ENCODE data around the gene DPF3. TPM values are rescaled to one million over a fixed set of nuclear protein-coding genes. Genes with fewer than 3 reads are reported as not detected.

The DPF3 gene
- total and polyA plus RNA-seq, 2 of the 13 experiments (the other 11 are each of a cell fraction or from before 2014, with no cell fraction given): 0.09 to 0.60 TPM

DNA sequence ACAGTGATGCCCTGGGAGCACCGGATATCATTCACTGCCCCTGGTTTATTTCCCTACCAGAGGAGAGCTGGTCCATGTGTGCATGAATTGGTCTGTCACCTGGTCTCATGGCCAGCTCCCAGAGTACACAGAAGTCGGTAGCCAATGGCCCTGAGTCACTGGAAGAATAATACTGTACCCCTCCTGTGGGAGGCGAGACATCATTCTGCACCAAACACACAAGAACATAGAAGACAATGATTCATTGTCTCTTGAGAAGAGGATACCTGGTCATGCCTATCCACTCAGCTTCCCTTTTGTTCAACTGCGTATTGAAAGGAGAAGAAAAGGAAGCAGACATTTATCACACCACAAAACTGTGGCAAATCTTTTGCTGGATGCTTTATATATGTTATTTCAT lies 216.2 kb downstream of the DPF3 start:
- peaks cover 0 to 22% of the 10 kb centered on the region in 2 experiments; a peak in 3 of 5 replicates for H3K27me3 ChIP-seq (ENCODE audit: control insufficient read depth in 1 of 2, insufficient read depth in 2 of 2, low read length in 2 of 2)
- POLR2A ChIA-PET: no interaction called here
- DNase-seq (ENCODE audit: low spot score) (no peak), FAIRE-seq (no peak), ATAC-seq (no peak)
- CTCF ChIA-PET (ENCODE audit: low intra/inter-chr PET ratio, low total read pairs): no interaction called here
- no peak overlapping the region for H3K4me2 ChIP-seq (ENCODE audit: low read depth, low read length)
- no peaks in the 10 kb centered on the region for H3K79me2 ChIP-seq (ENCODE audit: insufficient read depth, low read length)
- H4K20me1 ChIP-seq (ENCODE audit: insufficient read depth, low read length): no peaks in the 10 kb centered on the region
- 7% methylated on average over 4 of the region's 4 CpGs for WGBS (ENCODE audit: low lambda C conversion rate)
- TF ChIP-seq ZNF672 (CRISPR knock-in tag; IDR thresholded peaks at IDR 0.05) (no peak), CHD2 (IDR thresholded peaks at IDR 0.05; ENCODE audit: low read depth, low read length) (no peak), PHB2 (IDR thresholded peaks at IDR 0.05; ENCODE audit: partially characterized antibody) (no peak), ZSCAN20 (CRISPR knock-in tag; IDR thresholded peaks at IDR 0.05; ENCODE audit: borderline replicate concordance) (no peak)
- no peak overlapping the region for H2AFZ ChIP-seq (ENCODE audit: low read length)
- in situ Hi-C loops (cut with HindIII; ENCODE audit: extremely low pct_ligation_motif_present, low pct_unique_long_range_greater_than_20kb) (no loop called here), intact Hi-C loops (cut with micrococcal nuclease; ENCODE audit: unreplicated experiment) (no loop called here)
- no peaks in the 10 kb centered on the region for H3K36me3 ChIP-seq (replicated peaks in 1 of 2; ENCODE audit: control insufficient read depth in 1 of 2, insufficient read depth in 2 of 2, low read length in 2 of 2)
- H3K4me3 ChIP-seq (replicated peaks in 1 of 3; ENCODE audit: insufficient read depth in 1 of 3, low read depth in 2 of 3, low read length in 3 of 3): no peak overlapping the region
- no peak overlapping the region for H3K27ac ChIP-seq (ENCODE audit: extremely low read length, insufficient read depth, low read length)
- no peaks in the 10 kb centered on the region for H3K4me1 ChIP-seq (ENCODE audit: insufficient read depth, low read length)
- H3K9me3 ChIP-seq (ENCODE audit: low read length): no peaks in the 10 kb centered on the region
- BruUV-seq (replicated peaks): no TSS peak
- no peak overlapping the region for H3K9ac ChIP-seq (ENCODE audit: insufficient read depth, low read depth, low read length)

DNA sequence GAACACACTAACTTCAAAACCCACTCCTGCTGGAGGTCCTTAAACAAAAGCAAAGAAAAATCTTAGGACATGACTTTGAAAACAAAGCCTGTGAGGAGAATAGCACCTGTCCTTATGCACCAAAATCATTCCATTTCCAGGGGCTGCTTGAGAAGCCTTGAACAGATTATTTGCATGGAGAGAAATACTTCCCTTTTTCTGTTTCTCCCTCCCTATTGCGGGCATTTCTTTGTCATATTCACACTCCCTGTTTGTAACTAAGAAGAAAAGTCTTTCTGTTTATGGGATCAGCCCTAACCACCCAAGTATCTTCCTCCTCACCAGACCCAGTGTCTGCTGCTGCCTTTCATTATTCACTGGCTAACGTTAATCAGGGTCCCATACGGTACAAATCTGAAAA lies 218.8 kb downstream of the DPF3 start:
- CTCF ChIA-PET (ENCODE audit: low intra/inter-chr PET ratio, low total read pairs): no interaction called here
- DNase-seq (ENCODE audit: low spot score): no peak
- H3K27ac ChIP-seq (ENCODE audit: extremely low read length, insufficient read depth, low read length): no peak overlapping the region
- no peak overlapping the region for H3K9ac ChIP-seq (ENCODE audit: insufficient read depth, low read depth, low read length)
- in situ Hi-C loops (cut with HindIII; ENCODE audit: extremely low pct_ligation_motif_present, low pct_unique_long_range_greater_than_20kb) (no loop called here), intact Hi-C loops (cut with micrococcal nuclease; ENCODE audit: unreplicated experiment) (no loop called here)
- no peaks in the 10 kb centered on the region for H3K79me2 ChIP-seq (ENCODE audit: insufficient read depth, low read length)
- no peak overlapping the region for H3K4me3 ChIP-seq (replicated peaks in 1 of 3; ENCODE audit: insufficient read depth in 1 of 3, low read depth in 2 of 3, low read length in 3 of 3)
- H3K9me3 ChIP-seq (ENCODE audit: low read length): no peaks in the 10 kb centered on the region
- 3% methylated on average over 3 of the region's 3 CpGs for WGBS (ENCODE audit: low lambda C conversion rate)
- POLR2A ChIA-PET: no interaction called here
- no peaks in the 10 kb centered on the region for H3K36me3 ChIP-seq (replicated peaks in 1 of 2; ENCODE audit: control insufficient read depth in 1 of 2, insufficient read depth in 2 of 2, low read length in 2 of 2)
- no peak for ATAC-seq
- no peaks in the 10 kb centered on the region for H3K4me1 ChIP-seq (ENCODE audit: insufficient read depth, low read length)
- peaks cover 0 to 15% of the 10 kb centered on the region in 2 experiments; a peak in 2 of 5 replicates for H3K27me3 ChIP-seq (ENCODE audit: control insufficient read depth in 1 of 2, insufficient read depth in 2 of 2, low read length in 2 of 2)
- H4K20me1 ChIP-seq (ENCODE audit: insufficient read depth, low read length): no peaks in the 10 kb centered on the region
- no peak overlapping the region for H2AFZ ChIP-seq (ENCODE audit: low read length)
- no peak for FAIRE-seq
- H3K4me2 ChIP-seq (ENCODE audit: low read depth, low read length): no peak overlapping the region
- no TSS peak for BruUV-seq (replicated peaks)
- TF ChIP-seq ZNF776 (CRISPR knock-in tag; IDR thresholded peaks at IDR 0.05): no peak
- no peak for TF ChIP-seq SSRP1 (CRISPR knock-in tag; IDR thresholded peaks at IDR 0.05)
- no peak for TF ChIP-seq SRF (IDR thresholded peaks at IDR 0.05; ENCODE audit: low read depth, low read length)
- TF ChIP-seq, protein P1, sequence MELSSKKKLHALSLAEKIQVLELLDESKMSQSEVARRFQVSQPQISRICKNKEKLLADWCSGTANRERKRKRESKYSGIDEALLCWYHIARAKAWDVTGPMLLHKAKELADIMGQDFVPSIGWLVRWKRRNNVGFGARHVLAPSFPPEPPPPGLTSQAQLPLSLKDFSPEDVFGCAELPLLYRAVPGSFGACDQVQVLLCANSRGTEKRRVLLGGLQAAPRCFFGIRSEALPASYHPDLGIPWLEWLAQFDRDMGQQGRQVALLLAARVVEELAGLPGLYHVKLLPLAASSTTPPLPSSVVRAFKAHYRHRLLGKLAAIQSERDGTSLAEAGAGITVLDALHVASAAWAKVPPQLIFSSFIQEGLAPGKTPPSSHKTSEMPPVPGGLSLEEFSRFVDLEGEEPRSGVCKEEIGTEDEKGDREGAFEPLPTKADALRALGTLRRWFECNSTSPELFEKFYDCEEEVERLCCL (CRISPR knock-in tag; IDR thresholded peaks at IDR 0.05; ENCODE audit: borderline replicate concordance): no peak
- TF ChIP-seq, protein P2, sequence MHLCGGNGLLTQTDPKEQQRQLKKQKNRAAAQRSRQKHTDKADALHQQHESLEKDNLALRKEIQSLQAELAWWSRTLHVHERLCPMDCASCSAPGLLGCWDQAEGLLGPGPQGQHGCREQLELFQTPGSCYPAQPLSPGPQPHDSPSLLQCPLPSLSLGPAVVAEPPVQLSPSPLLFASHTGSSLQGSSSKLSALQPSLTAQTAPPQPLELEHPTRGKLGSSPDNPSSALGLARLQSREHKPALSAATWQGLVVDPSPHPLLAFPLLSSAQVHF (CRISPR knock-in tag; IDR thresholded peaks at IDR 0.05): no peak
- no peak for TF ChIP-seq GABPB1 (CRISPR knock-in tag; IDR thresholded peaks at IDR 0.05)
- TF ChIP-seq, protein P3, sequence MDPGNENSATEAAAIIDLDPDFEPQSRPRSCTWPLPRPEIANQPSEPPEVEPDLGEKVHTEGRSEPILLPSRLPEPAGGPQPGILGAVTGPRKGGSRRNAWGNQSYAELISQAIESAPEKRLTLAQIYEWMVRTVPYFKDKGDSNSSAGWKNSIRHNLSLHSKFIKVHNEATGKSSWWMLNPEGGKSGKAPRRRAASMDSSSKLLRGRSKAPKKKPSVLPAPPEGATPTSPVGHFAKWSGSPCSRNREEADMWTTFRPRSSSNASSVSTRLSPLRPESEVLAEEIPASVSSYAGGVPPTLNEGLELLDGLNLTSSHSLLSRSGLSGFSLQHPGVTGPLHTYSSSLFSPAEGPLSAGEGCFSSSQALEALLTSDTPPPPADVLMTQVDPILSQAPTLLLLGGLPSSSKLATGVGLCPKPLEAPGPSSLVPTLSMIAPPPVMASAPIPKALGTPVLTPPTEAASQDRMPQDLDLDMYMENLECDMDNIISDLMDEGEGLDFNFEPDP (CRISPR knock-in tag; conservative IDR thresholded peaks at IDR 0.05): no peak
- TF ChIP-seq, protein P4, sequence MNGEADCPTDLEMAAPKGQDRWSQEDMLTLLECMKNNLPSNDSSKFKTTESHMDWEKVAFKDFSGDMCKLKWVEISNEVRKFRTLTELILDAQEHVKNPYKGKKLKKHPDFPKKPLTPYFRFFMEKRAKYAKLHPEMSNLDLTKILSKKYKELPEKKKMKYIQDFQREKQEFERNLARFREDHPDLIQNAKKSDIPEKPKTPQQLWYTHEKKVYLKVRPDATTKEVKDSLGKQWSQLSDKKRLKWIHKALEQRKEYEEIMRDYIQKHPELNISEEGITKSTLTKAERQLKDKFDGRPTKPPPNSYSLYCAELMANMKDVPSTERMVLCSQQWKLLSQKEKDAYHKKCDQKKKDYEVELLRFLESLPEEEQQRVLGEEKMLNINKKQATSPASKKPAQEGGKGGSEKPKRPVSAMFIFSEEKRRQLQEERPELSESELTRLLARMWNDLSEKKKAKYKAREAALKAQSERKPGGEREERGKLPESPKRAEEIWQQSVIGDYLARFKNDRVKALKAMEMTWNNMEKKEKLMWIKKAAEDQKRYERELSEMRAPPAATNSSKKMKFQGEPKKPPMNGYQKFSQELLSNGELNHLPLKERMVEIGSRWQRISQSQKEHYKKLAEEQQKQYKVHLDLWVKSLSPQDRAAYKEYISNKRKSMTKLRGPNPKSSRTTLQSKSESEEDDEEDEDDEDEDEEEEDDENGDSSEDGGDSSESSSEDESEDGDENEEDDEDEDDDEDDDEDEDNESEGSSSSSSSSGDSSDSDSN (CRISPR knock-in tag; IDR thresholded peaks at IDR 0.05): no peak
- no peak for TF ChIP-seq RXRB (CRISPR knock-in tag; IDR thresholded peaks at IDR 0.05; ENCODE audit: borderline replicate concordance)
